Karpas-422 (cell line): ENCODE data around the gene EFCAB11. TPM values are rescaled to one million over a fixed set of nuclear protein-coding genes. Genes with fewer than 3 reads are reported as not detected.

Source experiments
- DNase-seq: peaks from one replicate; pipeline ENCODE4 v3.0.0-alpha.2; 2015
- H2AFZ ChIP-seq: fragments of 200-600 bp; sonication (generic); 2 replicates; pipeline ENCODE4 v1.6.1; 2014; ENCODE audit warnings: antibody characterized with exemption, low read length, mixed read lengths
- H3K27ac ChIP-seq: fragments of 200-600 bp; sonication (generic); 2 replicates; pipeline ENCODE4 v1.5.1; 2014; ENCODE audit warnings: mild to moderate bottlenecking, low read length, moderate library complexity
- H3K27me3 ChIP-seq: fragments of 200-600 bp; sonication (generic); 2 replicates; pipeline ENCODE4 v1.6.1; 2014; ENCODE audit warnings: low read length, mixed read lengths
- H3K36me3 ChIP-seq: fragments of 200-600 bp; sonication (generic); 2 replicates; pipeline ENCODE4 v1.6.1; 2014; ENCODE audit warnings: low read length, mixed read lengths; ENCODE audit not compliant: insufficient read depth
- H3K4me1 ChIP-seq: fragments of 200-600 bp; sonication (generic); 2 replicates; pipeline ENCODE4 v1.6.1; 2014; ENCODE audit warnings: mild to moderate bottlenecking, low read length, mixed read lengths
- H3K4me2 ChIP-seq: fragments of 200-600 bp; sonication (generic); 2 replicates; pipeline ENCODE4 v1.6.1; 2014; ENCODE audit warnings: low read length, low read depth, mild to moderate bottlenecking; ENCODE audit not compliant: poor library complexity, severe bottlenecking
- H3K4me3 ChIP-seq: fragments of 200-600 bp; sonication (generic); 2 replicates; pipeline ENCODE4 v1.5.1; 2014; ENCODE audit warnings: mild to moderate bottlenecking, antibody characterized with exemption, low read length, mixed read lengths
- H3K79me2 ChIP-seq: fragments of 200-600 bp; sonication (generic); 2 replicates; pipeline ENCODE4 v1.6.1; 2014; ENCODE audit warnings: mild to moderate bottlenecking, low read length, mixed read lengths
- H3K9ac ChIP-seq: fragments of 200-600 bp; sonication (generic); 2 replicates; pipeline ENCODE4 v1.6.0; 2014; ENCODE audit warnings: low read length
- H3K9me2 ChIP-seq: fragments of 200-600 bp; sonication (generic), shearing (Covaris generic); replicated peaks from 2 replicates; pipeline ENCODE4 v1.6.0; 2014; ENCODE audit warnings: mild to moderate bottlenecking, low read length, moderate library complexity; ENCODE audit not compliant: insufficient read depth
- H3K9me3 ChIP-seq: fragments of 300-700, 200-600 bp; sonication (generic); 2 replicates; pipeline ENCODE4 v1.6.1; 2014; ENCODE audit warnings: low read length, mixed read lengths
- H4K20me1 ChIP-seq: fragments of 200-600 bp; sonication (generic); 2 replicates; pipeline ENCODE4 v1.6.1; 2014; ENCODE audit warnings: mild to moderate bottlenecking, antibody characterized with exemption, low read length, low read depth; ENCODE audit not compliant: insufficient read depth
- total RNA-seq: library from RNA; depleted of rRNA; stranded (reverse); fragments of >200 nt; shearing (Covaris generic); gene quantifications from 2 replicates; pipeline ENCODE4 v1.2.3, GENCODE V29; 2014; ENCODE audit warnings: low replicate concordance

EFCAB11 gene
- total RNA-seq, 1 experiment from 2014 or later: 43.3 TPM

DNA sequence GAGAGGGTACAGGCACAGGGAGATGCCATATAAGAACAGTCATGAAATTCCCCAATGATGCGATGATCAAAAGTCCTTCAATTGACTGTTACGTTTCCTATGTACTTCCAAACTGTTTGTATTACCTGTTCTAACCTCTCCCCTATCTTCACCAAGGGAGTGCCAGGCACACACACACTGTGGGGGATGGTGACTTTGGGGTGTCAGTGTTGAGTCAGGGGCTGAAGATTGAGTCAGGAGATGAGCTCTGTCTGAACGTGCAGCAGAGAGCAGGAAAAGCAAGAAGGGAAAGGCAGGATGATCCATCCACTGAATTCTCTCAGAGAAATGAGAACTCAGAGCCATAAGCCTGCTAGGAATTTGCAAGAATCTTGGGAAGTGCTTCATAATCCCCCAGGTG lies 153.4 kb downstream of the EFCAB11 start:
- DNase-seq: no peak
- Histone ChIP-seq H2AFZ (no peak overlapping the region), H3K36me3 (no peaks in the 10 kb centered on the region), H3K4me2 (no peak overlapping the region), H3K79me2 (no peaks in the 10 kb centered on the region), H3K9me3 (no peaks in the 10 kb centered on the region), H3K27me3 (no peaks in the 10 kb centered on the region; the same call in 1 of the 2 replicates), H3K4me1 (no peaks in the 10 kb centered on the region), H3K4me3 (no peak overlapping the region), H3K27ac (no peak overlapping the region), H3K9me2 (no peaks in the 10 kb centered on the region), H3K9ac (no peak overlapping the region), H4K20me1 (no peaks in the 10 kb centered on the region)

DNA sequence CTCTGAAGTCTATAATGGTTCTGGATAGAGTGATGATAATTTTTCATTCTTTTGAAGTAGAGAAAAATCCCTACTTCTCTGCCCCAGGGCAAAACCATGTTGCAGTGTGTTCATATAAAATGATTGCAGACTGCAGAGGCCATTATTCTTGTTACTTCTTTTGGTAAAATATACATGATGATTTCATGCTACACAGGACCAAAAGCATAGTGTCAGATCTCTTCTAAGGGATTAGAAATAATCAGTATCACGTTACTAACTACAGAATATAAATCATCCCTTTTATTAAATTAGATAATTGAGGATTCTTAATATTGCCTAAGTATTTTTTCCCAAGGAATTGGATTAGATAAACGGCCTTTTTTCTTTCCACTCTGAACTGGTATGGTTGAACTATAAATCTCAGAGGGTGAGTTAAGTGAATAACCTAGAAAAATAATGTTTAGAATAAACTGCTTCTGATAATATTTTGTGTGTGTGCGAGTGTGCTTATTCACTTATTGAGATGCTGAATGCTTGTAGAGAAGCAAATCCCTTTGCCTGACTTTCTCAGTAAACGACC lies 156.2 kb downstream of the EFCAB11 start:
- DNase-seq: no peak
- Histone ChIP-seq H3K9me2 (no peaks in the 10 kb centered on the region), H3K9ac (no peak overlapping the region), H3K4me2 (no peak overlapping the region), H3K4me1 (no peaks in the 10 kb centered on the region), H4K20me1 (no peaks in the 10 kb centered on the region), H3K36me3 (no peaks in the 10 kb centered on the region), H3K9me3 (no peaks in the 10 kb centered on the region), H3K27me3 (no peaks in the 10 kb centered on the region), H3K27ac (no peak overlapping the region), H2AFZ (no peak overlapping the region), H3K79me2 (no peaks in the 10 kb centered on the region), H3K4me3 (no peak overlapping the region)

DNA sequence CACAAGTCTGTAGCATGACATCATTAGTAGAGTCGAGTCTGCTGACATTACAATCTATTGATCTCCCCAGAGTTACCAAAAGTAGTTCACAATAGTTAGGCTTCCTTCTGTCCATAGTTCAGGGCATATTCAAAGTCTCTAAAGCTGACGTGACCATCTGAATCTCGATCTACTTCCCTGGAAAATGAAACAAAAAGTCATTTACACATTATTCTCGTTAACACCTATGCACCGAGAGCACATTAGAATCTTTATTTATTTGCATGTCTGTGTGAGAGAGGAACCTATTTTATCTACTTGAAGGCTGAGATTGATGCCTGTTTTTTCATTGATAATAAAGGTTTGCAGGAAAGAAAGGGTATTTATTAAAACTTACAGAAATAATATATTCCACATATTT lies 157.4 kb downstream of the EFCAB11 start:
- no peak overlapping the region for H2AFZ ChIP-seq
- no peak overlapping the region for H3K4me2 ChIP-seq
- no peak overlapping the region for H3K9ac ChIP-seq
- no peaks in the 10 kb centered on the region for H4K20me1 ChIP-seq
- H3K4me1 ChIP-seq: no peaks in the 10 kb centered on the region
- no peak overlapping the region for H3K4me3 ChIP-seq
- no peaks in the 10 kb centered on the region for H3K79me2 ChIP-seq
- no peak for DNase-seq
- H3K27ac ChIP-seq: no peak overlapping the region
- no peaks in the 10 kb centered on the region for H3K9me2 ChIP-seq
- H3K36me3 ChIP-seq: no peaks in the 10 kb centered on the region
- H3K9me3 ChIP-seq: no peaks in the 10 kb centered on the region
- no peaks in the 10 kb centered on the region for H3K27me3 ChIP-seq

DNA sequence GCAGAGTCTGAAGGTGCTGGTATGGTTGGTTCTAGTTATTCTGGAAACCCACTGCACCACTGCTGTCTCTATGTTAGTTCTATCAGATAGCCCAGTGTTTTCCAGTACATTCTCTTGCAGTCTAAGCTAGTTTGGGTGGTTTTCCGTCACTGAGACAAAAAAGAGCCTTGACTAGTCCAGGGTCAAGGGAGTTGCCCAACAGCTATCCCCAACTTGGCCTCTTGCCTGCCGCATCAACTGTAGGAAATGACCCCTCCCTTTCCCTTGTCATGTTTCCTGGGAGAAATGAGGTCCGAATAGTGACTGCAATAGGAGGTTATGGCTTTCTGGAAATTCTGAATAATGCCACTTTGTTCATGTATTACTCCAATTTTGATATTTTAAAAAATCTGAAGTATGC lies 160.4 kb downstream of the EFCAB11 start:
- no peaks in the 10 kb centered on the region for H3K9me3 ChIP-seq
- H3K4me2 ChIP-seq: no peak overlapping the region
- no peaks in the 10 kb centered on the region for H3K4me1 ChIP-seq
- H4K20me1 ChIP-seq: no peaks in the 10 kb centered on the region
- no peak overlapping the region for H3K4me3 ChIP-seq
- no peaks in the 10 kb centered on the region for H3K27me3 ChIP-seq
- no peak for DNase-seq
- H2AFZ ChIP-seq: no peak overlapping the region
- H3K27ac ChIP-seq: no peak overlapping the region
- H3K36me3 ChIP-seq: no peaks in the 10 kb centered on the region
- H3K79me2 ChIP-seq: no peaks in the 10 kb centered on the region
- no peak overlapping the region for H3K9ac ChIP-seq
- no peaks in the 10 kb centered on the region for H3K9me2 ChIP-seq

DNA sequence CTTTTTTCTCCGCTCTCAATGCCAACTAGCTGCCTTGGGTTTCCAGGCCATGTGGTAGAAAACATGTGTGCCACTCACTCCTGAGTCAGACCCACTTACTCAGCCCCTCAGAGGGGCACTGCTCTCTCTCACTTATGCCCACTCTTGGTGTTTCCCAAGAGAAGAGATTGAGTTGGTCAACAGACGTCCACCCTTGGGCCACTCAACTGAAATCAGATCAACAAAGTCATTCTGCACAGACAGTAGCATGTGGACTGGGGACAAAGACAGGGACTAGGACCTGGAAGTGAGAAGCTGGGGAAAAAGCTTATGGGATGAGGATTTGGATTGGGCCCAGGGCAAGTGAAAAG lies 161.2 kb downstream of the EFCAB11 start:
- Histone ChIP-seq H3K4me1 (no peaks in the 10 kb centered on the region), H3K27me3 (no peaks in the 10 kb centered on the region), H3K9me3 (no peaks in the 10 kb centered on the region), H4K20me1 (no peaks in the 10 kb centered on the region), H3K27ac (no peak overlapping the region), H3K4me2 (no peak overlapping the region), H3K9ac (no peak overlapping the region), H3K9me2 (no peaks in the 10 kb centered on the region), H2AFZ (no peak overlapping the region), H3K79me2 (no peaks in the 10 kb centered on the region), H3K4me3 (no peak overlapping the region), H3K36me3 (no peaks in the 10 kb centered on the region)
- no peak for DNase-seq

DNA sequence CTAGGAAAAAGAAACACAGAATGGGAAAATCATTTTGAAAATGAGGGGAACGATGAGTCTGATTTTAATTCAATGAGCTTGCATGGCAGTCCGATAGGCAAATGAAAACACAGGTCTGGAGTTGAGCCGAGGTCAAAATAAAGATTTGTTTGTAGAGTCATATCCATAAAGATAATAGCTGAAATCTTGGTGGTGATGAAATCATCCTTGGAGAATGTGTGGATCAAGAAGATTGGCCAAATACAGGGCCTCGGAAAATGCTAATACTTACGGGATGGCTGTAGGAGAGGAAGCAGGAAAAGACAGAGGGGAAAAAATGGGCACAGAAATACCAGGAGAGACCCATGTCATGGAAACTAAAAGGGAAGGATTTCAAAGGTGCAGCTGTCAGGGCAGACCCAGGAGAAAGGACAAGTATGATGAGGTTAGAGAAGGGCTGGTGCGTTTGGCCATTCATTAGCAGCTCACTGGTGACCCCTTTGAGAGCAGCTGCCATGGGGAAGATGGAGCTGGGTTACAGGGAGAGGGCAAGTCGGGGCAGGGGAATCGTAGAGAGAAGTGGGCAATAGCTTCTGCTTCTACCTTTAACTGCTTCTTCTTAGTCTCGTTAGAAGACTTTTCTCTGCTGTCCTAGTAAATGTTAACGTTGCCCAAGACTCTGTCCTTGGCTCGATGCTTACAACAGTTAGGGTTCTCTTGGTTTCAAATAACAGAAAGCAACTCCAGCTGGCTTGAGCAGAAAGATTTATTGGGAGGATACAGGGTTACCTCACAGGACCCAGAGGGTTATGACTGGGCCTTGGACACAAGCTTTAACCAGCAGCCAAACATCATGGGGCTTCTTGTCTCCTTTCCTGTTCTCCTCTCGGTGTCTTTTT lies 161.8 kb downstream of the EFCAB11 start:
- Histone ChIP-seq H3K27ac (no peak overlapping the region), H3K4me3 (no peak overlapping the region), H3K27me3 (no peaks in the 10 kb centered on the region), H2AFZ (no peak overlapping the region), H3K9me3 (no peaks in the 10 kb centered on the region), H4K20me1 (no peaks in the 10 kb centered on the region), H3K9me2 (no peaks in the 10 kb centered on the region), H3K4me1 (no peaks in the 10 kb centered on the region), H3K79me2 (no peaks in the 10 kb centered on the region), H3K9ac (no peak overlapping the region), H3K36me3 (no peaks in the 10 kb centered on the region), H3K4me2 (no peak overlapping the region)
- DNase-seq: no peak

DNA sequence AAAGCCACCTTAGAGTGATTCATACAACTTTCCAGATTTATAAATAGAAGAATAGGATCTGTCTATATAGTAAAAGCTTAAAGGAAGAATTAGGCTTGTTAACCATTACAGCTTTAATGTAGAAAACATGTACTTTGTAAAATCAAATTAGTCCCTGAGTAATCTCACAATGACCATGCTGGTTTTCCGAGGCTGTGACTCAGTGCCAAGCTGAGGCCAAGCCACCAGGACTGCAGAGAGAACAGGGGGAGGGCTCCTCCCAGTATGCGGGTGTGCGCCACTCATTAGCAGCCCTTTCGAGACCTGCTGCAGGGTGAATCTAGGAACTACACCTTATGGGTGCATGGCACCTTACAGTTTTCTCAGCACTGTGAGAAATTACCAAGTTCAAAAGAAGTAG lies 167.0 kb downstream of the EFCAB11 start:
- no peak for DNase-seq
- H3K9me2 ChIP-seq: no peaks in the 10 kb centered on the region
- H4K20me1 ChIP-seq: no peaks in the 10 kb centered on the region
- H3K27me3 ChIP-seq: no peaks in the 10 kb centered on the region
- H3K79me2 ChIP-seq: no peaks in the 10 kb centered on the region
- no peaks in the 10 kb centered on the region for H3K4me1 ChIP-seq
- H3K9ac ChIP-seq: no peak overlapping the region
- H3K27ac ChIP-seq: no peak overlapping the region
- no peak overlapping the region for H2AFZ ChIP-seq
- no peaks in the 10 kb centered on the region for H3K36me3 ChIP-seq
- no peaks in the 10 kb centered on the region for H3K9me3 ChIP-seq
- no peak overlapping the region for H3K4me3 ChIP-seq
- H3K4me2 ChIP-seq: no peak overlapping the region

DNA sequence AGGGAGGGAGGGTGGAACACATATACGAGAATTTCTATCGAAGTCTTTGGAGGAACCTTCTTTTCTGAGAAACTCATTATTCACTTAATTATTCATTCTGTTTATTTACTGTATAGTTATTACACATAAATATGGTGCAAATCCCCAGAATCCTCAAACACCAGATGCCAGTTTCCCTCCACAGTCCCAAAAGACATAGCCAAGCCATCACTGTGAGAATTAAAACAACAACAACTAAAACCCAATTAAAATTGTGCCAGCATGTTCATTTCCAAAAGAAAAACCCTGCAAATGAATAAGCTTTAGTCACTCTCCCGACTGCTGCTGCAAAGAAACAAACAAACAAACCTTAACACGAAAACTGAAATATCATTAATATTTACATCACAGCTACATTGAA lies 173.5 kb downstream of the EFCAB11 start:
- no peaks in the 10 kb centered on the region for H3K79me2 ChIP-seq
- H2AFZ ChIP-seq: no peak overlapping the region
- no peaks in the 10 kb centered on the region for H3K9me3 ChIP-seq
- H3K9me2 ChIP-seq: no peaks in the 10 kb centered on the region
- H3K27ac ChIP-seq: no peak overlapping the region
- H3K4me1 ChIP-seq: no peaks in the 10 kb centered on the region
- no peak overlapping the region for H3K4me2 ChIP-seq
- no peak overlapping the region for H3K9ac ChIP-seq
- H4K20me1 ChIP-seq: no peaks in the 10 kb centered on the region
- no peak overlapping the region for H3K4me3 ChIP-seq
- no peaks in the 10 kb centered on the region for H3K27me3 ChIP-seq
- DNase-seq: no peak
- no peaks in the 10 kb centered on the region for H3K36me3 ChIP-seq
